ENCODE results near the gene TSR2.

The TSR2 gene, protein sequence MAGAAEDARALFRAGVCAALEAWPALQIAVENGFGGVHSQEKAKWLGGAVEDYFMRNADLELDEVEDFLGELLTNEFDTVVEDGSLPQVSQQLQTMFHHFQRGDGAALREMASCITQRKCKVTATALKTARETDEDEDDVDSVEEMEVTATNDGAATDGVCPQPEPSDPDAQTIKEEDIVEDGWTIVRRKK

DNA sequence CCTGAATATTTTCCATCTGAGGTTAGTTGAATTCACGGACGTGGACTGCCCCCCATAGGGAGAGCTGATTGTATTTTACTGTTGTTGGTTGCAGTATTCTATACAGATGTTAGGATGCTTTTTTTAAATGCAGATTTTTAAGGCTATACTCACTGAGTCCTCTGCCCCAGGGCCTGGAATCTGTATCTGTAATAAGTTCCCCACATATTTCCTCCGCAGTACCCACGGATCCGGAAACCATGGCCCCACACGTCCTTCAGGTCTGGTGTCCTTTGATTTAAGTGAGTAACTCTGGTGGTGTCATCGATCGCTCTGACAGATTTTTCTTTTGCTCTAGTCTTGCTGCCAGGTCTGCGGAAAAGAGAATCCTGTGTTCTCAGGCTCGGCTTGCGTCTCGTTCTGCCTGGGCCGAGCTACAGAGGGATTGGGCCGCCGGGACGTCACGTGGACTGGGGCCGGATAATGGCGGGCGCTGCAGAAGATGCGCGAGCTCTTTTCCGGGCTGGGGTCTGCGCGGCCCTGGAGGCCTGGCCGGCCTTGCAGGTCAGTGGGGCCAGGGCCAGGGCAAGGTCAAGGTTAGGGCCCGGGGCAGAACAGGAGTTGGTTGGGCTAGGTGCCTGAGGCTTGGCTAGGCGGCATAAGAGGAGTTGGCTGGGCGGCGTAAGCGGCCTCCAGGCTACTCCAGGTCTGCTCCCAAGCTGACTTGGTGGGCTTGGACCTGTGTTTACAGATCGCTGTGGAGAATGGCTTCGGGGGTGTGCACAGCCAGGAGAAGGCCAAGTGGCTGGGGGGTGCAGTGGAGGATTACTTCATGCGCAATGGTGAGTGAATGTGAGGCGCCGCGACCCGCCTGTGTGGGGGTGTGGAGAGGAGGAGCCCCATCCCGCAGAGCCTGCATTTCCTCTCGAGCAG is at the start of gene TSR2:
TSR2 (plus strand) TSS at position 445 of the 912 bp plus-strand sequence; CDS start at position 463, 18 bp downstream.
- H4K20me1 ChIP-seq (ENCODE audit: insufficient read depth, low read length, poor library complexity, severe bottlenecking) = peaks cover 10% of the 10 kb centered on the region
- H3F3A ChIP-seq (ENCODE audit: low read depth) = no peaks in the 10 kb centered on the region
- H3K27me3 ChIP-seq (ENCODE audit: insufficient read depth, low read length, poor library complexity, severe bottlenecking) = no peaks in the 10 kb centered on the region
- H2AFZ ChIP-seq (ENCODE audit: low read length) = peak within 1 kb of the TSS; percentile 75
- no peaks in the 10 kb centered on the region for H3K4me1 ChIP-seq (ENCODE audit: insufficient read depth, low read length, poor library complexity, severe bottlenecking)
- no peaks in the 10 kb centered on the region for H3K9me3 ChIP-seq (ENCODE audit: insufficient read depth, low read depth, low read length)
- no peak for TF ChIP-seq EZH2phosphoT487 (IDR thresholded peaks at IDR 0.05; ENCODE audit: borderline replicate concordance)
- TF ChIP-seq, protein P1, sequence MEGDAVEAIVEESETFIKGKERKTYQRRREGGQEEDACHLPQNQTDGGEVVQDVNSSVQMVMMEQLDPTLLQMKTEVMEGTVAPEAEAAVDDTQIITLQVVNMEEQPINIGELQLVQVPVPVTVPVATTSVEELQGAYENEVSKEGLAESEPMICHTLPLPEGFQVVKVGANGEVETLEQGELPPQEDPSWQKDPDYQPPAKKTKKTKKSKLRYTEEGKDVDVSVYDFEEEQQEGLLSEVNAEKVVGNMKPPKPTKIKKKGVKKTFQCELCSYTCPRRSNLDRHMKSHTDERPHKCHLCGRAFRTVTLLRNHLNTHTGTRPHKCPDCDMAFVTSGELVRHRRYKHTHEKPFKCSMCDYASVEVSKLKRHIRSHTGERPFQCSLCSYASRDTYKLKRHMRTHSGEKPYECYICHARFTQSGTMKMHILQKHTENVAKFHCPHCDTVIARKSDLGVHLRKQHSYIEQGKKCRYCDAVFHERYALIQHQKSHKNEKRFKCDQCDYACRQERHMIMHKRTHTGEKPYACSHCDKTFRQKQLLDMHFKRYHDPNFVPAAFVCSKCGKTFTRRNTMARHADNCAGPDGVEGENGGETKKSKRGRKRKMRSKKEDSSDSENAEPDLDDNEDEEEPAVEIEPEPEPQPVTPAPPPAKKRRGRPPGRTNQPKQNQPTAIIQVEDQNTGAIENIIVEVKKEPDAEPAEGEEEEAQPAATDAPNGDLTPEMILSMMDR (conservative IDR thresholded peaks at IDR 0.05; ENCODE audit: low read length) = no peak
- peak within 1 kb of the TSS; percentile 83 for H3K4me2 ChIP-seq (ENCODE audit: low read depth, low read length, poor library complexity, severe bottlenecking)
- H3K36me3 ChIP-seq (ENCODE audit: insufficient read depth, low read length) = no peaks in the 10 kb centered on the region
- no peaks in the 10 kb centered on the region for H3K9me2 ChIP-seq (replicated peaks; ENCODE audit: low read depth, low read length)
- peak within 1 kb of the TSS; percentile 84 for H3K9ac ChIP-seq (ENCODE audit: low read depth, low read length, poor library complexity, severe bottlenecking)
- H3K4me3 ChIP-seq (ENCODE audit: low read length, poor library complexity, severe bottlenecking) = peak within 1 kb of the TSS; percentile 97
- H3K79me2 ChIP-seq (ENCODE audit: insufficient read depth, low read length) = peaks cover 37% of the 10 kb centered on the region

DNA sequence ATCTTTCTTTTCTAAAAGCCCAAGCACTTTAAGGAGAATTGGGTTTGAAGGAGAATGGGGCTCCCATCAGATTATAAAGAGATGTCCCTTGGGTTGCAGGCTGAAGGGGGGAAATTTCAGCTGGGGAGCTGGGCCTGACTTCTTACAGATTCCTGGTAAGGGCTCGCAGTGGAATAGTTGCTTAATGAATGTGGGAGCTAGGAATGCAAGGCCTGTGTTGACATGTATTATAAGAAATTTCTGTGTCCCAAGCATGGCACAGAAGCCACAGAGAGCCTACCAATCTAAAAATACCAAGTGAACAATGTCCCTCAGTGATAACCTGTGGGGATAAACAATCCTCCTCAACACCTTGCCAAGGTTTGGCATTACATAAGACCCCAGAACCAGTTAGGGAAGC is 43.1 kb upstream of the TSR2 start:
- no peak for TF ChIP-seq EZH2phosphoT487 (IDR thresholded peaks at IDR 0.05; ENCODE audit: borderline replicate concordance)
- TF ChIP-seq, protein P1 (conservative IDR thresholded peaks at IDR 0.05; ENCODE audit: low read length) = no peak
- no peaks in the 10 kb centered on the region for H3F3A ChIP-seq (ENCODE audit: low read depth)
- no peaks in the 10 kb centered on the region for H3K36me3 ChIP-seq (ENCODE audit: insufficient read depth, low read length)
- no peaks in the 10 kb centered on the region for H3K27me3 ChIP-seq (ENCODE audit: insufficient read depth, low read length, poor library complexity, severe bottlenecking)
- H3K4me3 ChIP-seq (ENCODE audit: low read length, poor library complexity, severe bottlenecking) = no peak overlapping the region
- H3K9me2 ChIP-seq (replicated peaks; ENCODE audit: low read depth, low read length) = no peaks in the 10 kb centered on the region
- no peaks in the 10 kb centered on the region for H4K20me1 ChIP-seq (ENCODE audit: insufficient read depth, low read length, poor library complexity, severe bottlenecking)
- H3K79me2 ChIP-seq (ENCODE audit: insufficient read depth, low read length) = no peaks in the 10 kb centered on the region
- H3K4me2 ChIP-seq (ENCODE audit: low read depth, low read length, poor library complexity, severe bottlenecking) = no peak overlapping the region
- H2AFZ ChIP-seq (ENCODE audit: low read length) = no peak overlapping the region
- H3K9ac ChIP-seq (ENCODE audit: low read depth, low read length, poor library complexity, severe bottlenecking) = no peak overlapping the region
- H3K4me1 ChIP-seq (ENCODE audit: insufficient read depth, low read length, poor library complexity, severe bottlenecking) = no peaks in the 10 kb centered on the region
- no peaks in the 10 kb centered on the region for H3K9me3 ChIP-seq (ENCODE audit: insufficient read depth, low read depth, low read length)

- no peaks in the 10 kb centered on the region for H4K20me1 ChIP-seq (ENCODE audit: insufficient read depth, low read length, poor library complexity, severe bottlenecking)
- no peaks in the 10 kb centered on the region for H3K36me3 ChIP-seq (ENCODE audit: insufficient read depth, low read length)
- no peak overlapping the region for H2AFZ ChIP-seq (ENCODE audit: low read length)
- H3K4me2 ChIP-seq (ENCODE audit: low read depth, low read length, poor library complexity, severe bottlenecking) = no peak overlapping the region
- no peaks in the 10 kb centered on the region for H3K9me3 ChIP-seq (ENCODE audit: insufficient read depth, low read depth, low read length)
- H3K4me1 ChIP-seq (ENCODE audit: insufficient read depth, low read length, poor library complexity, severe bottlenecking) = no peaks in the 10 kb centered on the region
- H3K79me2 ChIP-seq (ENCODE audit: insufficient read depth, low read length) = no peaks in the 10 kb centered on the region
- H3K27me3 ChIP-seq (ENCODE audit: insufficient read depth, low read length, poor library complexity, severe bottlenecking) = peaks cover 46% of the 10 kb centered on the region
- no peaks in the 10 kb centered on the region for H3K9me2 ChIP-seq (replicated peaks; ENCODE audit: low read depth, low read length)
- H3K4me3 ChIP-seq (ENCODE audit: low read length, poor library complexity, severe bottlenecking) = no peak overlapping the region
- no peaks in the 10 kb centered on the region for H3F3A ChIP-seq (ENCODE audit: low read depth)
- H3K9ac ChIP-seq (ENCODE audit: low read depth, low read length, poor library complexity, severe bottlenecking) = no peak overlapping the region
- TF ChIP-seq, protein P1 (conservative IDR thresholded peaks at IDR 0.05; ENCODE audit: low read length) = no peak
- TF ChIP-seq EZH2phosphoT487 (IDR thresholded peaks at IDR 0.05; ENCODE audit: borderline replicate concordance) = no peak
Observed at GRCh38 chrX:54407266-54407665, 32.9 kb upstream of the TSR2 start.

Measured in Loucy (cell line).